GM19397 (cell line): ENCODE results near the gene SYT2.

ENCODE experiments used
- ATAC-seq: cut with Tn5 transposase; IDR thresholded peaks from one replicate; pipeline ENCODE4 v1.9.1; 2021; ENCODE audit warnings: mild to moderate bottlenecking, moderate library complexity; ENCODE audit not compliant: unreplicated experiment

SYT2 gene

GRCh38 chr1:202680586-202681352, 29.5 kb downstream of the SYT2 start:
- ATAC-seq = no peak

GRCh38 chr1:202679406-202680177, 30.7 kb downstream of the SYT2 start:
- no peak for ATAC-seq

- no peak for ATAC-seq
Observed at GRCh38 chr1:202677433-202677832, 32.8 kb downstream of the SYT2 start.

GRCh38 chr1:202673531-202673930, 36.7 kb downstream of the SYT2 start:
- ATAC-seq = no peak

- ATAC-seq = no peak
Observed at GRCh38 chr1:202671399-202671798, 38.9 kb downstream of the SYT2 start.

GRCh38 chr1:202665417-202665816, 44.8 kb downstream of the SYT2 start:
- no peak for ATAC-seq

GRCh38 chr1:202664083-202664482, 46.2 kb downstream of the SYT2 start:
- ATAC-seq = no peak

- ATAC-seq = no peak
Observed at GRCh38 chr1:202663131-202663530, 47.1 kb downstream of the SYT2 start.

GRCh38 chr1:202662081-202662480, 48.2 kb downstream of the SYT2 start:
- ATAC-seq = no peak

GRCh38 chr1:202661136-202661845, 49.0 kb downstream of the SYT2 start:
- no peak for ATAC-seq

- ATAC-seq = no peak
Observed at GRCh38 chr1:202659974-202660373, 50.3 kb downstream of the SYT2 start.

GRCh38 chr1:202659541-202659940, 50.7 kb downstream of the SYT2 start:
- ATAC-seq = no peak

GRCh38 chr1:202658769-202659168, 51.5 kb downstream of the SYT2 start:
- ATAC-seq = no peak

GRCh38 chr1:202658251-202658759, 51.9 kb downstream of the SYT2 start:
- no peak for ATAC-seq

GRCh38 chr1:202656951-202657646, 53.2 kb downstream of the SYT2 start:
- no peak for ATAC-seq

- no peak for ATAC-seq
Observed at GRCh38 chr1:202656057-202656456, 54.2 kb downstream of the SYT2 start.

- no peak for ATAC-seq
Observed at GRCh38 chr1:202654079-202654478, 56.2 kb downstream of the SYT2 start.

- ATAC-seq = no peak
Observed at GRCh38 chr1:202649553-202650392, 60.5 kb downstream of the SYT2 start.

- no peak for ATAC-seq
Observed at GRCh38 chr1:202648605-202649226, 61.5 kb downstream of the SYT2 start.

GRCh38 chr1:202645097-202645476, 65.2 kb downstream of the SYT2 start:
- no peak for ATAC-seq
